HCT116 (cell line): ENCODE data around the gene IFT25.
"Not testable (repeated sequence)": the region's sequence is repeated elsewhere in the genome, so short reads cannot be mapped to it uniquely, and the experiment has no call there.

Source experiments
- CTCF ChIP-seq, 3 experiments: fragments of 200-600 bp in 1 of 3; sonication (generic) in 1 of 3; IDR thresholded peaks in 2 of 3; conservative IDR thresholded peaks in 1 of 3; 2 replicates each; pipeline ENCODE4 v1.5.1; 2012 to 2017; ENCODE audit warnings: low read depth in 2 of 3, low read length in 2 of 3, antibody characterized with exemption in 1 of 3, borderline replicate concordance in 1 of 3, control low read depth in 1 of 3, mild to moderate bottlenecking in 1 of 3, mixed read lengths in 1 of 3, mixed run types in 1 of 3, moderate library complexity in 1 of 3; ENCODE audit not compliant: insufficient read depth in 1 of 3
- JUND ChIP-seq: IDR thresholded peaks from 2 replicates; pipeline ENCODE4 v1.6.1; 2012
- RAD21 ChIP-seq: IDR thresholded peaks from 2 replicates; pipeline ENCODE4 v1.6.1; 2012; ENCODE audit warnings: low read depth, mild to moderate bottlenecking

GRCh38 chr1:53881853-53882252 lies 63.6 kb downstream of the IFT25 start:
- not testable (repeated sequence) for TF ChIP-seq JUND; CTCF (IDR thresholded peaks at IDR 0.05 in 2 of 3, conservative IDR thresholded peaks at IDR 0.05 in 1 of 3; ENCODE audit: borderline replicate concordance in 1 of 3, insufficient read depth in 1 of 3, low read depth in 2 of 3, low read length in 2 of 3); RAD21
